Mammary epithelial cell (primary cell): ENCODE measurements around the gene SYNE2.

Experiments used
- CTCF ChIP-seq, 2 donors: IDR thresholded peaks in 1 of 2; conservative IDR thresholded peaks in 1 of 2; 2 replicates each; pipeline ENCODE4 v1.5.1; 2011 to 2012; ENCODE audit warnings: inconsistent platforms in 2 of 2, low read length in 2 of 2, mild to moderate bottlenecking in 2 of 2, control low read depth in 1 of 2, low read depth in 1 of 2; ENCODE audit not compliant: insufficient read depth in 1 of 2; ENCODE audit errors: extremely low read depth in 1 of 2
- EZH2 ChIP-seq: IDR thresholded peaks from 2 replicates; pipeline ENCODE4 v1.6.1; 2012; ENCODE audit warnings: low read length, inconsistent platforms, borderline replicate concordance

- TF ChIP-seq CTCF (conservative IDR thresholded peaks at IDR 0.05 in 1 of 2, IDR thresholded peaks at IDR 0.05 in 1 of 2; ENCODE audit: extremely low read depth in 1 of 2, insufficient read depth in 1 of 2, low read depth in 1 of 2, low read length in 2 of 2) (no peak), EZH2 (no peak)
These were observed 262.6 kb downstream of the SYNE2 start for GRCh38 chr14:64115401-64115800.
